Gastrocnemius medialis (tissue), 4 donors: ENCODE results near the gene CACNA1C. TPM values are rescaled to one million over a fixed set of nuclear protein-coding genes. Genes with fewer than 3 reads are reported as not detected.

ENCODE experiments used
- ATAC-seq, 2 donors: fragments of 150-250 bp; one replicate each; pipeline ENCODE4 v1.9.1; 2016
- DNase-seq, 2 donors: peaks; one replicate each; pipeline ENCODE4 v3.0.0-alpha.2; 2019
- H3K27ac ChIP-seq, 4 donors: fragments of 200-600 bp; sonication (generic); 1 replicate in 1 of 4; 2 replicates in 3 of 4; pipeline ENCODE4 v1.5.1; 2016 to 2018; ENCODE audit warnings: mild to moderate bottlenecking in 2 of 4, moderate library complexity in 1 of 4
- H3K27me3 ChIP-seq, 3 donors: fragments of 200-600 bp; sonication (generic) in 2 of 3; 1 replicate in 1 of 3; 2 replicates in 2 of 3; pipeline versions ENCODE4 v1.5.1 to v1.6.0; 2016 to 2019; ENCODE audit warnings: mild to moderate bottlenecking in 1 of 3, moderate library complexity in 1 of 3
- H3K36me3 ChIP-seq, 2 donors: fragments of 200-600 bp; sonication (generic) in 1 of 2; one replicate each; pipeline ENCODE4 v1.5.1; 2017 to 2018
- H3K4me1 ChIP-seq, 2 donors: fragments of 200-600 bp; sonication (generic) in 1 of 2; one replicate each; pipeline ENCODE4 v1.5.1; 2016 to 2017; ENCODE audit warnings: mild to moderate bottlenecking in 2 of 2
- H3K4me3 ChIP-seq, 4 donors: fragments of 200-600 bp; sonication (generic) in 3 of 4; 1 replicate in 1 of 4; 2 replicates in 3 of 4; pipeline ENCODE4 v1.5.1; 2016 to 2019; ENCODE audit warnings: mild to moderate bottlenecking in 2 of 4
- H3K9me3 ChIP-seq, 3 donors: fragments of 200-600 bp; sonication (generic) in 2 of 3; 1 replicate in 1 of 3; 2 replicates in 2 of 3; pipeline ENCODE4 v1.5.1; 2016 to 2019
- CTCF ChIP-seq, 5 experiments: fragments of 450-650 bp in 3 of 5; fragments of 200-600 bp in 2 of 5; sonication (generic) in 2 of 5; IDR thresholded peaks in 4 of 5; conservative IDR thresholded peaks in 1 of 5; 1 replicate in 4 of 5; 2 replicates in 1 of 5; pipeline ENCODE4 v1.5.1; 2016 to 2019; ENCODE audit warnings: antibody characterized with exemption in 5 of 5, mild to moderate bottlenecking in 3 of 5, moderate library complexity in 3 of 5
- POLR2A ChIP-seq, 2 donors: fragments of 450-650 bp; IDR thresholded peaks; one replicate each; pipeline ENCODE4 v1.6.1; 2017; ENCODE audit warnings: antibody characterized with exemption in 2 of 2, mild to moderate bottlenecking in 2 of 2, moderate library complexity in 2 of 2
- in situ Hi-C, 4 donors: fragments of 200-750 bp; cut with MboI; loops; one replicate each; pipeline versions ENCODE4 v1.15.0 to v1.8.0; 2017; ENCODE audit warnings: low sequenced_read_pairs in 4 of 4
- intact Hi-C: fragments of 100-400 bp; cut with DNase I; formaldehyde crosslinking; loops from one replicate; pipeline ENCODE4 v1.15.1; 2023; ENCODE audit warnings: low total_unique reads
- total RNA-seq, 4 donors: library from RNA; depleted of rRNA; stranded (reverse); fragments of >200 nt; gene quantifications; one replicate each; pipeline versions ENCODE4 v1.1.0 to v1.2.3, GENCODE V29; 2016

The CACNA1C gene
- total RNA-seq, 4 donors from 2014 or later = 0.80 to 1.8 (median 0.91) TPM

GRCh38 chr12:2401040-2401439, 348.3 kb downstream of the CACNA1C start:
- DNase-seq (no peak), ATAC-seq (no peak)
- no peaks in the 10 kb centered on the region for H3K27me3 ChIP-seq
- TF ChIP-seq POLR2A (IDR thresholded peaks at IDR 0.05) = no peak
- no peak for TF ChIP-seq CTCF (IDR thresholded peaks at IDR 0.05 in 4 of 5, conservative IDR thresholded peaks at IDR 0.05 in 1 of 5)
- intact Hi-C loops = no loop called here
- H3K4me1 ChIP-seq = peaks cover 6 to 8% of the 10 kb centered on the region in 2 donors
- H3K27ac ChIP-seq = no peak overlapping the region
- H3K36me3 ChIP-seq = no peaks in the 10 kb centered on the region
- H3K9me3 ChIP-seq = no peaks in the 10 kb centered on the region
- no peak overlapping the region for H3K4me3 ChIP-seq
- in situ Hi-C loops = no loop called here

GRCh38 chr12:2402073-2402579, 349.3 kb downstream of the CACNA1C start:
- TF ChIP-seq CTCF (IDR thresholded peaks at IDR 0.05 in 4 of 5, conservative IDR thresholded peaks at IDR 0.05 in 1 of 5) (no peak), POLR2A (IDR thresholded peaks at IDR 0.05) (no peak)
- ATAC-seq (no peak), DNase-seq (no peak)
- intact Hi-C loops (no loop called here), in situ Hi-C loops (no loop called here)
- Histone ChIP-seq H3K4me1 (no peaks in the 10 kb centered on the region), H3K27me3 (no peaks in the 10 kb centered on the region), H3K4me3 (no peak overlapping the region), H3K36me3 (no peaks in the 10 kb centered on the region), H3K27ac (no peak overlapping the region), H3K9me3 (no peaks in the 10 kb centered on the region)

GRCh38 chr12:2403221-2403976, 350.6 kb downstream of the CACNA1C start:
- no peaks in the 10 kb centered on the region for H3K27me3 ChIP-seq
- H3K9me3 ChIP-seq = no peaks in the 10 kb centered on the region
- H3K36me3 ChIP-seq = no peaks in the 10 kb centered on the region
- DNase-seq (no peak), ATAC-seq (no peak)
- in situ Hi-C loops = no loop called here
- no peak overlapping the region for H3K27ac ChIP-seq
- H3K4me1 ChIP-seq = no peaks in the 10 kb centered on the region
- intact Hi-C loops = no loop called here
- no peak for TF ChIP-seq CTCF (IDR thresholded peaks at IDR 0.05 in 4 of 5, conservative IDR thresholded peaks at IDR 0.05 in 1 of 5)
- TF ChIP-seq POLR2A (IDR thresholded peaks at IDR 0.05) = no peak
- H3K4me3 ChIP-seq = no peak overlapping the region

- no peaks in the 10 kb centered on the region for H3K36me3 ChIP-seq
- no peak overlapping the region for H3K27ac ChIP-seq
- TF ChIP-seq POLR2A (IDR thresholded peaks at IDR 0.05) (no peak), CTCF (IDR thresholded peaks at IDR 0.05 in 4 of 5, conservative IDR thresholded peaks at IDR 0.05 in 1 of 5) (no peak)
- DNase-seq (no peak), ATAC-seq (no peak)
- intact Hi-C loops = no loop called here
- in situ Hi-C loops = no loop called here
- H3K4me1 ChIP-seq = no peaks in the 10 kb centered on the region
- no peaks in the 10 kb centered on the region for H3K9me3 ChIP-seq
- no peak overlapping the region for H3K4me3 ChIP-seq
- no peaks in the 10 kb centered on the region for H3K27me3 ChIP-seq
Observed at GRCh38 chr12:2405039-2405438, 352.3 kb downstream of the CACNA1C start.
